SIG-M5 treated with dmso at 0.1 percent for 504 hours (cell line): ENCODE data around the gene SEPTIN12.

Source experiments
- DNase-seq: peaks from one replicate; lab custom pipeline; 2025; ENCODE audit not compliant: unreplicated experiment; lab: John Stamatoyannopoulos, UW

SEPTIN12 gene

DNA sequence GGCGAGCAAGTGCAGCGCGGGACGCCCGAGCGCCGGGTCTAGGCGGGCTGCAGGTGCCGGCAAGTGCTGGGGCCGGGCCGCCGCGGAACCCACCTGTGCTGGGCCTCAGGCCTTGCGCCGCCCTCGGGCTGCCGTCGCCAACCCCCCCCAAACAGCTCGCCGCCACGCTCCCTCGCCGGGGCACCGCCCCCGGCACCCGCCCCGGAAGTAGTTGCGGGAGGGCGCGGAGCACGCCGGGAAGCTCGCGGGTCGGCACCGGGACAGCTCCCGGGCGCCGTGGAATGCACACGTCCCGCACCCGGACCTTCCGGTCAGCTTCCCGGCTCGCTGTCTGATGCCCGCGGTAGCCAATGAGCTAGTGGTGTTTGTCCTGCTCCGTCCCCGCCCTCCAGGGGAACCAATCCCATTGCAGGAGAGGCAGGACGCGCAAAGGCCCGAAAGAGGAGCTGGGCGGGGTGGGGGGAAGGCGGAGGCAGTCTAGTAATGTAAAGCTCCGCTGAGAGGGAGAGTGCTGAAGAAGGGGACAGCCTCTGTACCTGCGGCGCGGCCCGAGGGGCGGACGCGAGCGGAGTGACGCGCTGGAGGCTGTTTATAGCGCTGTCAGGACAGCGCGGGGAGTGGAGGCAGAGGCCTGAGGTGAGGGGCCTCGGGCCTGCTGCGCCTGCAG lies 53.9 kb downstream of the SEPTIN12 start, which contains the start of the genes ANKS3 and DNAAF8:
TSS of gene ANKS3 (minus strand) at position 209 of the 667 bp plus-strand sequence. CDS start 4,122 bp downstream, outside the sequence.
TSS of gene DNAAF8 (plus strand) at position 475 of the 667 bp plus-strand sequence. CDS start 1,978 bp downstream, outside the sequence.
- DNase-seq = peak; percentile 92

DNA sequence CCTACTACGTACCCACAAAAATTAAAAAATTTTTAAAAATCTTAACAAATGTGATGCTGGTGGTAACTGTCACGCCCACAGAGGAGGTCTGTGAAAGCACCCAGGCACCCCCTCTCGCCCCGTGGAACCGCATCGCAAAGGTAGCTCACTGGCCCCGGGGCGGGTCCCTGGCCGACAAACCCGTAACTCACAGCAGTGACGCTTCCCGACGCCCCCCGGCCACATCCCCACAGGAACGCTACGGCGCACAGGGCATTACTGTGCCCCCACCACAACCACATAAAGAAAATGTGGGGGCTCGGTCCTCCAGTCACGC lies 54.4 kb downstream of the SEPTIN12 start:
- DNase-seq = no peak

DNA sequence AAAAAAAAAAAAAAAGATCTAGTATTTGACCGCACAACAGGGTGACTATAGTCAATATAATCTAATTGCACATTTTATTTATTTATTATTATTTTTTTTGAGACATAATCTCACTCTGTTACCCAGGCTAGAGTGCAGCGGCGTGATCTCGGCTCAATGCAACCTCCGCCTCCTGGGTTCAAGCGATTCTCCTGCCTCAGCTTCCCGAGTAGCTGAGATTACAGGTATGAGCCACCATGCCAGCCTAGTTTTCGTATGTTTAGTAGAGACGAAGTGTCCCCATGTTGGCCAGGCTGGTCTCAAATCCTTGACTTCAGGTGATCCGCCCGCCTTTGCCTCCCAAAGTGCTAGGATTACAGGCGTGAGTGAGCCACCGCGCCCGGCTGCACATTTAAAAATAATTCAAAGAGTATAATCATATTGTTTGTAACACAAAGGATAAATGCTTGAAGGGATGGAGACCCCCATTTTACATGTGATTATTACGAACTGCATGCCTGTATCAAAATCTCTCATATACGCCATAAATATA lies 54.9 kb downstream of the SEPTIN12 start:
- no peak for DNase-seq

DNA sequence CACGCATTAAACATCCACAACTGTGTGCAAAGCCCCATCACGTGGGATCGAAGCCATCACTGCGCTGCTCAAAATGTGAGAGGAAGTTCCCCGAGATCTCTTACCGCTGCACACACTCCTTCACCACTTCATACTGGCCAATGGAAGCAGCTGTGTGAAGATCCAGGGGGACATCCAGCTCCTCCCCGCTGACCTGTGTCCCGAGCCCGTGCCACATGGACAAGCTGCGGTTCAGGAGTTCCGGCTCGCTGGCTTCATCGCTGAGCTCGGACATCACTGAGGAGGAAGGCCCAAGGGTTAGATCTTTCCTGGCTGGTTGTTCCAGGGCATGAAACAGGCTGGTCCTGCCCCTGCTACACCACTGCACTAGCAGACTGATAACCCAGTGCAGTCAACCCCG lies 58.3 kb downstream of the SEPTIN12 start:
- DNase-seq = no peak

DNA sequence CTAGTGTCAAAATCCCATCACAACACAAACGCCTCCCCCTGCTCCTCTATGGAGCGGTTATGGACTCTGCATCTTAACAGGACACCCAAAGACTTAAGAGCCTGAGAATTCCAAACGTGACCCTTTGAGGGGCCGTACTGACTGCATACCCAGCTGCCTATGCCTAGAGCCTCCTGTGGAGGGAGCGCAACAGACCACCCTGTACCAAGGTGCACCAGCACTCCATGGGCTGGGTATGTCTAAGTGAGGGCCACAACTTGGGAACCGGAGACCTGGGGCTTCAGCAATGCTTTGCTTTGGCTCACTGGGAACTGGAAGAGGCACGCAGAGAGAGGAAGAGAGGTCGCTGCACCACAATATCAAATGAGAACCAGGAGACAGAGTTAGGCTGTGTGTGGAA lies 59.5 kb downstream of the SEPTIN12 start:
- DNase-seq = no peak
